Activated B cell treated with CpG ODN at 0.5 μM for 24 hours (primary cell): ENCODE measurements around the gene SLC51B. TPM values are rescaled to one million over a fixed set of nuclear protein-coding genes. Genes with fewer than 3 reads are reported as not detected.
"Not testable (repeated sequence)": the region's sequence is repeated elsewhere in the genome, so short reads cannot be mapped to it uniquely, and the experiment has no call there.

Experiments
- ATAC-seq: fragments of 200-7000 bp; cut with Tn5 transposase; one replicate; pipeline ENCODE4 v1.10.0; 2021; ENCODE audit warnings: low read depth, mild to moderate bottlenecking, moderate library complexity
- CTCF ChIA-PET: fragments of 350-600 bp; sonication (Branson Sonifier 250); formaldehyde crosslinking; loops from one replicate; lab custom pipeline; 2021; ENCODE audit warnings: antibody characterized with exemption; lab: Charles Lee
- POLR2A ChIA-PET: fragments of 350-600 bp; sonication (Branson Sonifier 250); formaldehyde crosslinking; loops from one replicate; lab custom pipeline; 2021; ENCODE audit warnings: antibody characterized with exemption; lab: Charles Lee
- DNase-seq: peaks from one replicate; pipeline ENCODE4 v3.0.0; 2022
- H3K27ac Mint-ChIP-seq: one replicate; pipeline ENCODE4 v1.8.0; 2020; ENCODE audit warnings: mixed read lengths
- H3K27me3 Mint-ChIP-seq: one replicate; pipeline ENCODE4 v1.8.0; 2021; ENCODE audit warnings: mixed read lengths
- H3K36me3 Mint-ChIP-seq: one replicate; pipeline ENCODE4 v1.8.0; 2021; ENCODE audit warnings: low read depth, mixed read lengths
- H3K4me1 Mint-ChIP-seq: one replicate; pipeline ENCODE4 v1.8.0; 2021; ENCODE audit warnings: mixed read lengths
- H3K4me3 Mint-ChIP-seq: one replicate; pipeline ENCODE4 v1.8.0; 2020; ENCODE audit warnings: mild to moderate bottlenecking, mixed read lengths
- H3K9me3 Mint-ChIP-seq: one replicate; pipeline ENCODE4 v1.8.0; 2020; ENCODE audit warnings: mixed read lengths
- CTCF ChIP-seq: fragments of 200-600 bp; IDR thresholded peaks from one replicate; pipeline ENCODE4 v1.8.0; 2022; ENCODE audit warnings: antibody characterized with exemption, mild to moderate bottlenecking
- intact Hi-C: fragments of 100-400 bp; cut with micrococcal nuclease; formaldehyde crosslinking; loops from one replicate; pipeline ENCODE4 v1.15.1; 2024
- total RNA-seq: library from RNA; stranded (reverse); gene quantifications from 2 replicates; pipeline ENCODE4 v1.2.3, GENCODE V29; 2022

SLC51B gene
- total RNA-seq, 1 donor from 2014 or later, result not detected

GRCh38 chr15:65071381-65071811 lies 26.2 kb downstream of the SLC51B start:
- ATAC-seq, result no peak
- Mint-ChIP-seq H3K36me3 (no peaks in the 10 kb centered on the region), H3K4me3 (no peak overlapping the region), H3K9me3 (no peaks in the 10 kb centered on the region), H3K27me3 (peaks cover 24% of the 10 kb centered on the region), H3K27ac (no peak overlapping the region), H3K4me1 (peaks cover 5% of the 10 kb centered on the region)
- TF ChIP-seq CTCF, result no peak
- DNase-seq, result no peak
- ChIA-PET CTCF (no interaction called here), POLR2A (no interaction called here)
- intact Hi-C loops, result no loop called here

GRCh38 chr15:65072027-65072426 lies 26.8 kb downstream of the SLC51B start:
- no peak overlapping the region for H3K27ac Mint-ChIP-seq
- DNase-seq (no peak), ATAC-seq (no peak)
- H3K4me1 Mint-ChIP-seq, result peaks cover 5% of the 10 kb centered on the region
- intact Hi-C loops, result no loop called here
- H3K27me3 Mint-ChIP-seq, result peaks cover 23% of the 10 kb centered on the region
- H3K9me3 Mint-ChIP-seq, result no peaks in the 10 kb centered on the region
- POLR2A ChIA-PET, result no interaction called here
- no peaks in the 10 kb centered on the region for H3K36me3 Mint-ChIP-seq
- H3K4me3 Mint-ChIP-seq, result no peak overlapping the region
- CTCF ChIA-PET, result no interaction called here
- TF ChIP-seq CTCF, result no peak

GRCh38 chr15:65072617-65073016 lies 27.4 kb downstream of the SLC51B start:
- ChIA-PET POLR2A (no interaction called here), CTCF (interaction anchor here (1.4 kb wide), 1 partner anchor 39 kb away, joined by 3 read pairs; no protein-coding TSS in a partner anchor)
- peaks cover 20% of the 10 kb centered on the region for H3K27me3 Mint-ChIP-seq
- no peak for ATAC-seq
- no peaks in the 10 kb centered on the region for H3K36me3 Mint-ChIP-seq
- H3K27ac Mint-ChIP-seq, result no peak overlapping the region
- intact Hi-C loops, result no loop called here
- peaks cover 3% of the 10 kb centered on the region for H3K4me1 Mint-ChIP-seq
- DNase-seq, result no peak
- no peak for TF ChIP-seq CTCF
- H3K4me3 Mint-ChIP-seq, result no peak overlapping the region
- no peaks in the 10 kb centered on the region for H3K9me3 Mint-ChIP-seq

- DNase-seq, H3K27ac Mint-ChIP-seq, CTCF ChIA-PET, H3K9me3 Mint-ChIP-seq, ATAC-seq, H3K4me3 Mint-ChIP-seq, POLR2A ChIA-PET, intact Hi-C loops, H3K4me1 Mint-ChIP-seq, H3K36me3 Mint-ChIP-seq: not testable (repeated sequence)
- peaks cover 26% of the 10 kb centered on the region for H3K27me3 Mint-ChIP-seq
Observed at GRCh38 chr15:65074946-65075345, 29.8 kb downstream of the SLC51B start.

GRCh38 chr15:65075607-65076395 lies 30.6 kb downstream of the SLC51B start:
- H3K9me3 Mint-ChIP-seq, CTCF ChIA-PET, intact Hi-C loops, H3K4me1 Mint-ChIP-seq, H3K4me3 Mint-ChIP-seq, ATAC-seq, H3K27ac Mint-ChIP-seq, H3K36me3 Mint-ChIP-seq, DNase-seq, POLR2A ChIA-PET: not testable (repeated sequence)
- H3K27me3 Mint-ChIP-seq, result peaks cover 28% of the 10 kb centered on the region

GRCh38 chr15:65076486-65077290 lies 31.5 kb downstream of the SLC51B start, which contains the start of gene KBTBD13:
KBTBD13 (plus strand) TSS chr15:65076746; CDS start chr15:65076816, 70 bp downstream.
- Mint-ChIP-seq H3K27me3 (peaks cover 37% of the 10 kb centered on the region), H3K4me1 (peaks cover 7% of the 10 kb centered on the region), H3K4me3 (no peak within 1 kb of the TSS), H3K9me3 (no peaks in the 10 kb centered on the region), H3K27ac (no peak within 1 kb of the TSS), H3K36me3 (no peaks in the 10 kb centered on the region)
- no peak for ATAC-seq
- intact Hi-C loops, result no loop called here
- no peak for TF ChIP-seq CTCF
- POLR2A ChIA-PET, result no interaction called here
- no peak for DNase-seq
- CTCF ChIA-PET, result no interaction called here
